Astrocyte (in vitro differentiated cells and primary cell): ENCODE data around the gene ZNF74. TPM values are rescaled to one million over a fixed set of nuclear protein-coding genes. Genes with fewer than 3 reads are reported as not detected.

Experiments used
- DNase-seq: peaks from one replicate; pipeline ENCODE4 v3.0.0-alpha.2; 2010; ENCODE audit warnings: low read depth
- FAIRE-seq: peaks from 2 replicates; lab custom pipeline; 2011; peaks lifted over from hg19 to GRCh38; lab: Jason Lieb, UNC
- H2AFZ ChIP-seq: 2 replicates; pipeline ENCODE4 v1.6.0; 2012; ENCODE audit warnings: low read depth, low read length, inconsistent platforms
- H3K27ac ChIP-seq: 2 replicates; pipeline ENCODE4 v1.5.1; 2011; ENCODE audit warnings: low read depth, low read length, inconsistent platforms
- H3K27me3 ChIP-seq: 2 replicates; pipeline ENCODE4 v1.6.0; 2011; ENCODE audit warnings: low read length, inconsistent platforms; ENCODE audit not compliant: insufficient read depth
- H3K36me3 ChIP-seq: 2 replicates; pipeline ENCODE4 v1.5.1; 2011; ENCODE audit warnings: low read length, inconsistent platforms; ENCODE audit not compliant: insufficient read depth
- H3K4me1 ChIP-seq: 2 replicates; pipeline ENCODE4 v1.5.1; 2011; ENCODE audit warnings: low read length, inconsistent platforms; ENCODE audit not compliant: insufficient read depth
- H3K4me2 ChIP-seq: 2 replicates; pipeline ENCODE4 v1.6.0; 2012; ENCODE audit warnings: low read length, inconsistent platforms
- H3K4me3 ChIP-seq: 2 replicates; pipeline ENCODE4 v1.5.1; 2011; ENCODE audit warnings: low read depth, mild to moderate bottlenecking, low read length, inconsistent platforms; ENCODE audit not compliant: insufficient read depth
- H3K79me2 ChIP-seq: 2 replicates; pipeline ENCODE4 v1.6.0; 2012; ENCODE audit warnings: mild to moderate bottlenecking, low read length, inconsistent platforms; ENCODE audit not compliant: insufficient read depth
- H3K9ac ChIP-seq: 2 replicates; pipeline ENCODE4 v1.6.0; 2012; ENCODE audit warnings: mild to moderate bottlenecking, low read length, inconsistent platforms
- H3K9me3 ChIP-seq: 2 replicates; pipeline ENCODE4 v1.5.1; 2012; ENCODE audit warnings: low read depth, mild to moderate bottlenecking, low read length, inconsistent platforms; ENCODE audit not compliant: insufficient read depth
- H4K20me1 ChIP-seq: 2 replicates; pipeline ENCODE4 v1.6.0; 2012; ENCODE audit warnings: low read length, inconsistent platforms; ENCODE audit not compliant: insufficient read depth
- H3K27ac Mint-ChIP-seq: one replicate; pipeline ENCODE4 v1.8.0; 2021; ENCODE audit warnings: mild to moderate bottlenecking, mixed read lengths; ENCODE audit not compliant: unreplicated experiment
- H3K27me3 Mint-ChIP-seq: one replicate; pipeline ENCODE4 v1.8.0; 2021; ENCODE audit warnings: low read depth, mixed read lengths; ENCODE audit not compliant: unreplicated experiment
- H3K36me3 Mint-ChIP-seq: one replicate; pipeline ENCODE4 v1.8.0; 2021; ENCODE audit warnings: low read depth, mixed read lengths; ENCODE audit not compliant: unreplicated experiment
- H3K4me1 Mint-ChIP-seq: one replicate; pipeline ENCODE4 v1.8.0; 2021; ENCODE audit warnings: low read depth, mixed read lengths; ENCODE audit not compliant: unreplicated experiment
- H3K4me3 Mint-ChIP-seq: one replicate; pipeline ENCODE4 v1.8.0; 2021; ENCODE audit warnings: mild to moderate bottlenecking, moderate library complexity, mixed read lengths; ENCODE audit not compliant: unreplicated experiment
- H3K9me3 Mint-ChIP-seq: one replicate; pipeline ENCODE4 v1.8.0; 2021; ENCODE audit warnings: mild to moderate bottlenecking, mixed read lengths; ENCODE audit not compliant: unreplicated experiment
- EZH2 ChIP-seq: IDR thresholded peaks from 2 replicates; pipeline ENCODE4 v1.6.1; 2012; ENCODE audit warnings: mild to moderate bottlenecking, low read length, inconsistent platforms; ENCODE audit not compliant: insufficient read depth
- total RNA-seq: library from RNA; stranded (reverse); gene quantifications from 2 replicates; pipeline ENCODE4 v1.2.1, GENCODE V29; 2021
- TF ChIP-seq, protein P1 (sequence below): IDR thresholded peaks from 2 replicates; pipeline ENCODE4 v1.5.1; 2011; ENCODE audit warnings: low read depth, mild to moderate bottlenecking, inconsistent platforms, low read length, moderate library complexity; ENCODE audit not compliant: insufficient read depth

Gene ZNF74
- total RNA-seq, 1 donor from 2014 or later, result 14.2 TPM

DNA sequence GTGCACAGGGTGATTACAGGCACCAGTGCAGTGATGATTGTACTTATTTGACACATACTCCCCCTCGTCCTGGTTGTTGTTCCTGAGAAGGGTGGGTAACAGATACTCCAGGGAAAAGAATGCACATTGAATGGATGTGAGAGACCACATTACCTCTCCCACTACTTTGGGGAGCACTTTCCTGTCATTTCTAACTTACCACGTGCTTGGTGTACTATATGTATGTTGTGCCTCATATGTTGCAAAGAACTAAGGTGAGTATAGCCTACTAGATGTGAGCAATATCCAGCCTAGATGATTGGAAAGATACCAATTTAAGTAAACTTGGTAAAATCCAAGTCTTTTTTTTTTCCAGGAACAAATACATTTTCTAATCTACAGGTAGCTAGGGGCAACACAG, 58.0 kb downstream of the ZNF74 start:
- H3K36me3 Mint-ChIP-seq, result peaks cover 21% of the 10 kb centered on the region
- TF ChIP-seq, protein P1, sequence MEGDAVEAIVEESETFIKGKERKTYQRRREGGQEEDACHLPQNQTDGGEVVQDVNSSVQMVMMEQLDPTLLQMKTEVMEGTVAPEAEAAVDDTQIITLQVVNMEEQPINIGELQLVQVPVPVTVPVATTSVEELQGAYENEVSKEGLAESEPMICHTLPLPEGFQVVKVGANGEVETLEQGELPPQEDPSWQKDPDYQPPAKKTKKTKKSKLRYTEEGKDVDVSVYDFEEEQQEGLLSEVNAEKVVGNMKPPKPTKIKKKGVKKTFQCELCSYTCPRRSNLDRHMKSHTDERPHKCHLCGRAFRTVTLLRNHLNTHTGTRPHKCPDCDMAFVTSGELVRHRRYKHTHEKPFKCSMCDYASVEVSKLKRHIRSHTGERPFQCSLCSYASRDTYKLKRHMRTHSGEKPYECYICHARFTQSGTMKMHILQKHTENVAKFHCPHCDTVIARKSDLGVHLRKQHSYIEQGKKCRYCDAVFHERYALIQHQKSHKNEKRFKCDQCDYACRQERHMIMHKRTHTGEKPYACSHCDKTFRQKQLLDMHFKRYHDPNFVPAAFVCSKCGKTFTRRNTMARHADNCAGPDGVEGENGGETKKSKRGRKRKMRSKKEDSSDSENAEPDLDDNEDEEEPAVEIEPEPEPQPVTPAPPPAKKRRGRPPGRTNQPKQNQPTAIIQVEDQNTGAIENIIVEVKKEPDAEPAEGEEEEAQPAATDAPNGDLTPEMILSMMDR, result no peak
- no peak for TF ChIP-seq EZH2
- H3K27me3 Mint-ChIP-seq, result peaks cover 7% of the 10 kb centered on the region
- Histone ChIP-seq H3K79me2 (no peaks in the 10 kb centered on the region), H2AFZ (no peak overlapping the region), H3K4me3 (no peak overlapping the region), H3K4me1 (peaks cover 4% of the 10 kb centered on the region), H3K27ac (no peak overlapping the region), H3K9ac (no peak overlapping the region), H3K9me3 (no peaks in the 10 kb centered on the region), H3K36me3 (peaks cover 3% of the 10 kb centered on the region), H3K4me2 (no peak overlapping the region), H3K27me3 (no peaks in the 10 kb centered on the region), H4K20me1 (no peaks in the 10 kb centered on the region)
- H3K27ac Mint-ChIP-seq, result no peak overlapping the region
- FAIRE-seq, result no peak
- no peak for DNase-seq
- H3K9me3 Mint-ChIP-seq, result no peaks in the 10 kb centered on the region
- no peaks in the 10 kb centered on the region for H3K4me1 Mint-ChIP-seq
- H3K4me3 Mint-ChIP-seq, result no peak overlapping the region

DNA sequence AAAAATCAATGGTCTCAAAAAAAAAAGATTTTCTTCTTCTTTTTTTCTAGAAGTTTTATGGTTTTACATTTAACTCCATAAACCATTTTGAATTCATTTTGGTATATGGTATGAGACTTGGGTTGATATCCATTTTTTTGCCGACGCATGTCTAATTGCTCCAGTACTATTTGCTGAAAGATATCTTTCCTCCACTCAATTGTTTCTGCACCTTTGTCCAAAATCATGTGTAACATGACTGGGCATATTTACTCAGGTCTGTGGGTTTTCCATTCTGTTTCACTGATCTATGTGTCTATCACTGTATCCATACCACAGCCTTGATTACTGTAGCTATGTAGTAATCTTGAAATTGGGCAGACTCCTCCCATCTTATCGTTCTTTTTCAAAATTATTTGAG, 59.3 kb downstream of the ZNF74 start:
- H3K4me1 Mint-ChIP-seq, result no peaks in the 10 kb centered on the region
- H3K4me3 Mint-ChIP-seq, result no peak overlapping the region
- Histone ChIP-seq H2AFZ (no peak overlapping the region), H3K79me2 (no peaks in the 10 kb centered on the region), H3K9ac (no peak overlapping the region), H3K27me3 (no peaks in the 10 kb centered on the region), H3K9me3 (no peaks in the 10 kb centered on the region), H3K36me3 (peaks cover 3% of the 10 kb centered on the region), H3K4me3 (no peak overlapping the region), H3K4me2 (no peak overlapping the region), H3K27ac (no peak overlapping the region), H3K4me1 (peaks cover 4% of the 10 kb centered on the region), H4K20me1 (no peaks in the 10 kb centered on the region)
- FAIRE-seq (no peak), DNase-seq (no peak)
- H3K36me3 Mint-ChIP-seq, result peaks cover 20% of the 10 kb centered on the region
- no peaks in the 10 kb centered on the region for H3K9me3 Mint-ChIP-seq
- TF ChIP-seq, protein P1, result no peak
- no peak for TF ChIP-seq EZH2
- no peak overlapping the region for H3K27ac Mint-ChIP-seq
- H3K27me3 Mint-ChIP-seq, result peaks cover 5% of the 10 kb centered on the region

DNA sequence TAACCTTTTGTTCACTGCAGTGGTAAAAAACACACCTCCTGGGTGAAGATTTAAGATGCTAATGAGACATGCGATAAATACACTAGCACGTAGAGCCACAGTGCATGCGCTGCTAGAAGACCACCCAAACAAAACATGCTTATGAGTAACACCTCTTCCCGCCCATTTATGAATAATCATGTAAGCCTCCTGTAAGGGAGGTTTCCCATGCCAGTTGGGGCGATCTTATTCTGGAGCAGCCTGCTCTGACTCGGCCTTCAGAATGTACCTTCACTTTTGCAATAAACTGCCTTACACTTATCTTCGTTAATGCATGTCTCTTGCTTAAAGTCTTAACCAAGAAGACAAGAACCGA, 61.7 kb downstream of the ZNF74 start:
- Mint-ChIP-seq H3K27ac (no peak overlapping the region), H3K9me3 (no peaks in the 10 kb centered on the region), H3K27me3 (peaks cover 2% of the 10 kb centered on the region), H3K4me3 (no peak overlapping the region), H3K4me1 (no peaks in the 10 kb centered on the region), H3K36me3 (peaks cover 18% of the 10 kb centered on the region)
- Histone ChIP-seq H3K4me2 (peak overlapping the region; percentile 10), H3K79me2 (no peaks in the 10 kb centered on the region), H3K4me1 (peaks cover 4% of the 10 kb centered on the region), H3K9ac (peak overlapping the region; percentile 15), H3K27ac (no peak overlapping the region), H2AFZ (no peak overlapping the region), H3K36me3 (peaks cover 1% of the 10 kb centered on the region), H3K27me3 (no peaks in the 10 kb centered on the region), H3K4me3 (no peak overlapping the region), H4K20me1 (peaks cover 3% of the 10 kb centered on the region), H3K9me3 (no peaks in the 10 kb centered on the region)
- no peak for FAIRE-seq
- peak; percentile 22 for DNase-seq
- no peak for TF ChIP-seq EZH2
- TF ChIP-seq, protein P1, result no peak
